Lower lobe of right lung (tissue), 2 donors: ENCODE results near the gene RASAL2. TPM values are rescaled to one million over a fixed set of nuclear protein-coding genes. Genes with fewer than 3 reads are reported as not detected.
A peak's percentile ranks its signal among the peaks of the same experiment; 100 is the strongest.

Experiments used
- ATAC-seq, 2 donors: fragments of 200-7000 bp; cut with Tn5 transposase; one replicate each; pipeline ENCODE4 v1.9.1; 2020 to 2022; ENCODE audit warnings: mild to moderate bottlenecking in 2 of 2, moderate library complexity in 2 of 2
- DNase-seq: peaks from one replicate; pipeline ENCODE4 v3.0.0-alpha.2; 2020
- H3K27ac ChIP-seq: fragments of 200-600 bp; one replicate; pipeline ENCODE4 v1.8.0; 2022
- H3K27me3 ChIP-seq: fragments of 200-600 bp; one replicate; pipeline ENCODE4 v1.8.0; 2022; ENCODE audit warnings: low read depth
- H3K36me3 ChIP-seq: fragments of 200-600 bp; one replicate; pipeline ENCODE4 v1.8.0; 2022; ENCODE audit warnings: mild to moderate bottlenecking
- H3K4me1 ChIP-seq: fragments of 200-600 bp; one replicate; pipeline ENCODE4 v1.8.0; 2022
- H3K4me3 ChIP-seq: fragments of 200-600 bp; one replicate; pipeline ENCODE4 v1.8.0; 2022; ENCODE audit warnings: mild to moderate bottlenecking
- H3K9me3 ChIP-seq: fragments of 200-600 bp; one replicate; pipeline ENCODE4 v1.8.0; 2022
- CTCF ChIP-seq: fragments of 200-600 bp; IDR thresholded peaks from one replicate; pipeline ENCODE4 v1.8.0; 2022; ENCODE audit warnings: antibody characterized with exemption, mild to moderate bottlenecking
- intact Hi-C: fragments of 100-400 bp; cut with DNase I; formaldehyde crosslinking; loops from one replicate; pipeline ENCODE4 v1.11.0; 2022
- total RNA-seq: library from RNA; stranded (reverse); fragmentation: NEBNext Ultra II Directional; extraction: Animal tissue kit (Norgen Biotek cat#: 25700); gene quantifications from one replicate; pipeline ENCODE4 v1.2.1, GENCODE V29; 2021
- donor health status: DM: no; HTN: yes; CAD: no; lungs with severe emphysema.

The RASAL2 gene
- total RNA-seq, 1 donor from 2014 or later: 48.3 TPM

GRCh38 chr1:178091986-178092745 lies 1.7 kb upstream of the RASAL2 start:
- Histone ChIP-seq H3K27me3 (no peaks in the 10 kb centered on the region), H3K4me1 (peaks cover 31% of the 10 kb centered on the region), H3K27ac (peak overlapping the region; percentile 14), H3K9me3 (no peaks in the 10 kb centered on the region), H3K4me3 (no peak overlapping the region), H3K36me3 (no peaks in the 10 kb centered on the region)
- no peak for TF ChIP-seq CTCF
- intact Hi-C loops: no loop called here
- no peak for DNase-seq
- ATAC-seq: peak in 1 of 2 donors; percentile 36

GRCh38 chr1:178092878-178093493 lies 918 bp upstream of the RASAL2 start:
- peak; percentile 48 for DNase-seq
- peak; percentile 6 to 14 for ATAC-seq
- no peaks in the 10 kb centered on the region for H3K36me3 ChIP-seq
- no peak for TF ChIP-seq CTCF
- H3K9me3 ChIP-seq: no peaks in the 10 kb centered on the region
- intact Hi-C loops: no loop called here
- peaks cover 38% of the 10 kb centered on the region for H3K4me1 ChIP-seq
- H3K4me3 ChIP-seq: peak overlapping the region; percentile 97
- H3K27ac ChIP-seq: peak overlapping the region; percentile 89
- no peaks in the 10 kb centered on the region for H3K27me3 ChIP-seq

GRCh38 chr1:178093494-178093950 lies 382 bp upstream of the RASAL2 start:
- no peaks in the 10 kb centered on the region for H3K36me3 ChIP-seq
- no peaks in the 10 kb centered on the region for H3K9me3 ChIP-seq
- intact Hi-C loops: no loop called here
- peaks cover 43% of the 10 kb centered on the region for H3K4me1 ChIP-seq
- peak; percentile 93 to 97 for ATAC-seq
- no peaks in the 10 kb centered on the region for H3K27me3 ChIP-seq
- H3K27ac ChIP-seq: peak overlapping the region; percentile 89
- peak overlapping the region; percentile 97 for H3K4me3 ChIP-seq
- peak; percentile 95 for DNase-seq
- TF ChIP-seq CTCF: no peak

GRCh38 chr1:178094739-178095645 lies 1.1 kb downstream of the RASAL2 start:
- intact Hi-C loops: no loop called here
- ATAC-seq (no peak), DNase-seq (no peak)

More at GRCh38 chr1:178094739-178095645, 1.1 kb downstream of the RASAL2 start:
- Histone ChIP-seq H3K9me3 (no peaks in the 10 kb centered on the region), H3K27me3 (no peaks in the 10 kb centered on the region), H3K27ac (peak overlapping the region; percentile 89), H3K4me1 (peaks cover 56% of the 10 kb centered on the region), H3K36me3 (no peaks in the 10 kb centered on the region), H3K4me3 (peak overlapping the region; percentile 97)
- no peak for TF ChIP-seq CTCF
